Measurements from ENCODE around the gene CA12. TPM values are rescaled to one million over a fixed set of nuclear protein-coding genes. Genes with fewer than 3 reads are reported as not detected.

CA12 gene
- total RNA-seq, 1 experiment from 2014 or later, result 0.97 TPM

- DNase-seq (ENCODE audit: low spot score), result no peak
- no peak overlapping the region for H3K4me3 ChIP-seq (ENCODE audit: low read depth, low read length, poor library complexity, severe bottlenecking)
- H3K36me3 ChIP-seq (ENCODE audit: insufficient read depth, low read length, poor library complexity, severe bottlenecking), result no peaks in the 10 kb centered on the region
- intact Hi-C loops (cut with micrococcal nuclease; ENCODE audit: unreplicated experiment), result no loop called here
- no peaks in the 10 kb centered on the region for H3K4me1 ChIP-seq (ENCODE audit: insufficient read depth, low read length, poor library complexity, severe bottlenecking)
- peaks cover 6% of the 10 kb centered on the region for H3K9me3 ChIP-seq (ENCODE audit: low read depth, low read length, poor library complexity, severe bottlenecking)
- TF ChIP-seq EZH2 (IDR thresholded peaks at IDR 0.05; ENCODE audit: borderline replicate concordance, low read depth, low read length, poor library complexity, severe bottlenecking), result no peak
- TF ChIP-seq, protein P1, sequence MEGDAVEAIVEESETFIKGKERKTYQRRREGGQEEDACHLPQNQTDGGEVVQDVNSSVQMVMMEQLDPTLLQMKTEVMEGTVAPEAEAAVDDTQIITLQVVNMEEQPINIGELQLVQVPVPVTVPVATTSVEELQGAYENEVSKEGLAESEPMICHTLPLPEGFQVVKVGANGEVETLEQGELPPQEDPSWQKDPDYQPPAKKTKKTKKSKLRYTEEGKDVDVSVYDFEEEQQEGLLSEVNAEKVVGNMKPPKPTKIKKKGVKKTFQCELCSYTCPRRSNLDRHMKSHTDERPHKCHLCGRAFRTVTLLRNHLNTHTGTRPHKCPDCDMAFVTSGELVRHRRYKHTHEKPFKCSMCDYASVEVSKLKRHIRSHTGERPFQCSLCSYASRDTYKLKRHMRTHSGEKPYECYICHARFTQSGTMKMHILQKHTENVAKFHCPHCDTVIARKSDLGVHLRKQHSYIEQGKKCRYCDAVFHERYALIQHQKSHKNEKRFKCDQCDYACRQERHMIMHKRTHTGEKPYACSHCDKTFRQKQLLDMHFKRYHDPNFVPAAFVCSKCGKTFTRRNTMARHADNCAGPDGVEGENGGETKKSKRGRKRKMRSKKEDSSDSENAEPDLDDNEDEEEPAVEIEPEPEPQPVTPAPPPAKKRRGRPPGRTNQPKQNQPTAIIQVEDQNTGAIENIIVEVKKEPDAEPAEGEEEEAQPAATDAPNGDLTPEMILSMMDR (conservative IDR thresholded peaks at IDR 0.05; ENCODE audit: low read depth, low read length), result no peak
- ChIA-PET POLR2A (ENCODE audit: low non-redundant PET) (no interaction called here), CTCF (no interaction called here)
- H3K27ac ChIP-seq (ENCODE audit: low read depth, low read length, poor library complexity, severe bottlenecking), result no peak overlapping the region
- BruUV-seq (replicated peaks), result no TSS peak
- no peaks in the 10 kb centered on the region for H3K27me3 ChIP-seq (replicated peaks; ENCODE audit: insufficient read depth, low read depth, low read length, poor library complexity)
Measured at GRCh38 chr15:63425426-63425985, 43.9 kb upstream of the CA12 start.

- intact Hi-C loops (cut with micrococcal nuclease; ENCODE audit: unreplicated experiment), result no loop called here
- POLR2A ChIA-PET (ENCODE audit: low non-redundant PET), result no interaction called here
- Histone ChIP-seq H3K27me3 (replicated peaks; ENCODE audit: insufficient read depth, low read depth, low read length, poor library complexity) (no peaks in the 10 kb centered on the region), H3K27ac (ENCODE audit: low read depth, low read length, poor library complexity, severe bottlenecking) (no peak overlapping the region), H3K4me3 (ENCODE audit: low read depth, low read length, poor library complexity, severe bottlenecking) (no peak overlapping the region), H3K9me3 (ENCODE audit: low read depth, low read length, poor library complexity, severe bottlenecking) (peaks cover 6% of the 10 kb centered on the region), H3K4me1 (ENCODE audit: insufficient read depth, low read length, poor library complexity, severe bottlenecking) (no peaks in the 10 kb centered on the region), H3K36me3 (ENCODE audit: insufficient read depth, low read length, poor library complexity, severe bottlenecking) (no peaks in the 10 kb centered on the region)
- CTCF ChIA-PET, result no interaction called here
- TF ChIP-seq EZH2 (IDR thresholded peaks at IDR 0.05; ENCODE audit: borderline replicate concordance, low read depth, low read length, poor library complexity, severe bottlenecking), result no peak
- TF ChIP-seq, protein P1 (conservative IDR thresholded peaks at IDR 0.05; ENCODE audit: low read depth, low read length), result no peak
- no TSS peak for BruUV-seq (replicated peaks)
- no peak for DNase-seq (ENCODE audit: low spot score)
Measured at GRCh38 chr15:63422891-63423590, 41.4 kb upstream of the CA12 start.

DNA sequence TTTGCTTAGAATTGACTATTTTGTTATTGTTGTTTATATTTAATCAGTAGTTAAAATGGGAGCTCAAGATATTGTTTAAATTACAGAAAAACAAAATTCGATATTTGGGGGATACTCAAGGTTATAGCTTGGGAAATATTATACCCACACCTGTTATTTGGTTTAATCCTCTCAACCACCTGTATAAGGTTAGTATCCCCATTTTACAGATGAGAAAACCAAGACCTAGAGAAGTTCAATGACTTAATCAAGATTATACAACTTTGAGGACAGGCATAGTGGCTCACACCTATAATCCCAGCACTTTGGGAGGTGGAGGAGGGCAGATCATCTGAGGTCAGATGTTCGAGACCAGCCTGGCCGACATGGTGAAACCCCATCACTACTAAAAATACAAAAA lies 39.8 kb upstream of the CA12 start:
- Histone ChIP-seq H3K4me3 (ENCODE audit: low read depth, low read length, poor library complexity, severe bottlenecking) (no peak overlapping the region), H3K27ac (ENCODE audit: low read depth, low read length, poor library complexity, severe bottlenecking) (no peak overlapping the region), H3K27me3 (replicated peaks; ENCODE audit: insufficient read depth, low read depth, low read length, poor library complexity) (no peaks in the 10 kb centered on the region), H3K4me1 (ENCODE audit: insufficient read depth, low read length, poor library complexity, severe bottlenecking) (no peaks in the 10 kb centered on the region), H3K36me3 (ENCODE audit: insufficient read depth, low read length, poor library complexity, severe bottlenecking) (no peaks in the 10 kb centered on the region), H3K9me3 (ENCODE audit: low read depth, low read length, poor library complexity, severe bottlenecking) (peaks cover 6% of the 10 kb centered on the region)
- intact Hi-C loops (cut with micrococcal nuclease; ENCODE audit: unreplicated experiment), result no loop called here
- DNase-seq (ENCODE audit: low spot score), result no peak
- ChIA-PET CTCF (no interaction called here), POLR2A (ENCODE audit: low non-redundant PET) (no interaction called here)
- BruUV-seq (replicated peaks), result no TSS peak
- TF ChIP-seq, protein P1 (conservative IDR thresholded peaks at IDR 0.05; ENCODE audit: low read depth, low read length), result no peak
- TF ChIP-seq EZH2 (IDR thresholded peaks at IDR 0.05; ENCODE audit: borderline replicate concordance, low read depth, low read length, poor library complexity, severe bottlenecking), result no peak

All from A673 (cell line).